H9 (cell line): ENCODE data around the gene RAG1. TPM values are rescaled to one million over a fixed set of nuclear protein-coding genes. Genes with fewer than 3 reads are reported as not detected.

Experiments used
- DNase-seq: peaks from one replicate; pipeline ENCODE4 v3.0.0-alpha.2; 2017
- H2AFZ ChIP-seq: one replicate; pipeline ENCODE4 v1.6.1; 2013; ENCODE audit warnings: mild to moderate bottlenecking, low read length, control low read depth, moderate library complexity
- H2AK5ac ChIP-seq: 2 replicates; pipeline ENCODE4 v1.6.1; 2013; ENCODE audit warnings: low read length, control low read depth, mixed read lengths; ENCODE audit not compliant: insufficient read length
- H2BK120ac ChIP-seq: one replicate; pipeline ENCODE4 v1.6.1; 2013; ENCODE audit warnings: low read depth, mild to moderate bottlenecking, low read length, control low read depth, inconsistent platforms; ENCODE audit not compliant: poor library complexity, severe bottlenecking
- H2BK12ac ChIP-seq: 2 replicates; pipeline ENCODE4 v1.6.1; 2013; ENCODE audit warnings: low read length, control low read depth, mixed read lengths, low read depth; ENCODE audit not compliant: insufficient read length
- H2BK15ac ChIP-seq: 2 replicates; pipeline ENCODE4 v1.6.1; 2013; ENCODE audit warnings: low read depth, low read length, control low read depth
- H2BK20ac ChIP-seq: one replicate; pipeline ENCODE4 v1.6.1; 2013; ENCODE audit warnings: low read depth, mild to moderate bottlenecking, low read length, control low read depth, inconsistent platforms; ENCODE audit not compliant: poor library complexity, severe bottlenecking
- H2BK5ac ChIP-seq: 2 replicates; pipeline ENCODE4 v1.6.1; 2013; ENCODE audit warnings: low read length, control low read depth, mixed read lengths; ENCODE audit not compliant: insufficient read length
- H3K14ac ChIP-seq: 2 replicates; pipeline ENCODE4 v1.6.1; 2013; ENCODE audit warnings: low read length, control low read depth; ENCODE audit not compliant: insufficient read depth
- H3K18ac ChIP-seq: 2 replicates; pipeline ENCODE4 v1.6.1; 2013; ENCODE audit warnings: low read depth, mild to moderate bottlenecking, mixed read lengths, low read length, control low read depth; ENCODE audit not compliant: insufficient read length
- H3K23ac ChIP-seq: 2 replicates; pipeline ENCODE4 v1.6.1; 2013; ENCODE audit warnings: low read length, control low read depth, mixed read lengths, low read depth; ENCODE audit not compliant: insufficient read length
- H3K23me2 ChIP-seq: 2 replicates; pipeline ENCODE4 v1.6.1; 2013; ENCODE audit warnings: low read depth, mild to moderate bottlenecking, mixed read lengths, low read length, control low read depth; ENCODE audit not compliant: insufficient read length, poor library complexity, severe bottlenecking
- H3K27ac ChIP-seq: 2 replicates; pipeline ENCODE4 v1.5.1; 2013; ENCODE audit warnings: low read length, control low read depth, mixed read lengths, low read depth; ENCODE audit not compliant: insufficient read length
- H3K27me3 ChIP-seq: 2 replicates; pipeline ENCODE4 v1.6.1; 2013; ENCODE audit warnings: low read length, control low read depth, inconsistent platforms; ENCODE audit not compliant: insufficient read depth
- H3K4ac ChIP-seq: 2 replicates; pipeline ENCODE4 v1.6.1; 2013; ENCODE audit warnings: low read depth, mild to moderate bottlenecking, control low read depth, inconsistent platforms, low read length, moderate library complexity
- H3K4me1 ChIP-seq: 2 replicates; pipeline ENCODE4 v1.6.1; 2013; ENCODE audit warnings: low read length, control low read depth, inconsistent platforms; ENCODE audit not compliant: insufficient read depth
- H3K4me2 ChIP-seq: 2 replicates; pipeline ENCODE4 v1.6.1; 2013; ENCODE audit warnings: low read length, control low read depth, mixed read lengths; ENCODE audit not compliant: insufficient read length, insufficient read depth
- H3K56ac ChIP-seq: 2 replicates; pipeline ENCODE4 v1.6.1; 2013; ENCODE audit warnings: low read depth, mild to moderate bottlenecking, mixed read lengths, low read length, control low read depth; ENCODE audit not compliant: insufficient read length
- H3K79me1 ChIP-seq: 2 replicates; pipeline ENCODE4 v1.6.1; 2013; ENCODE audit warnings: low read depth, mild to moderate bottlenecking, moderate library complexity, low read length, control low read depth, inconsistent platforms; ENCODE audit not compliant: insufficient read depth, poor library complexity, severe bottlenecking
- H3K79me2 ChIP-seq: 2 replicates; pipeline ENCODE4 v1.6.1; 2013; ENCODE audit warnings: low read length, control low read depth, inconsistent platforms; ENCODE audit not compliant: insufficient read depth
- H3K9ac ChIP-seq: 2 replicates; pipeline ENCODE4 v1.6.1; 2013; ENCODE audit warnings: low read length, control low read depth, mixed read lengths; ENCODE audit not compliant: insufficient read length; ENCODE audit errors: extremely low read depth
- H3K9me3 ChIP-seq: one replicate; pipeline ENCODE4 v1.6.1; 2013; ENCODE audit warnings: low read depth, low read length, inconsistent platforms; ENCODE audit not compliant: control insufficient read depth
- H3T11ph ChIP-seq: one replicate; pipeline ENCODE4 v1.6.1; 2013; ENCODE audit warnings: mild to moderate bottlenecking, low read length, control low read depth, inconsistent platforms
- H4K20me1 ChIP-seq: one replicate; pipeline ENCODE4 v1.6.1; 2013; ENCODE audit not compliant: control insufficient read depth, insufficient read length, insufficient read depth
- H4K5ac ChIP-seq: 2 replicates; pipeline ENCODE4 v1.6.1; 2013; ENCODE audit warnings: low read depth, mild to moderate bottlenecking, mixed read lengths, low read length, control low read depth; ENCODE audit not compliant: insufficient read length
- H4K8ac ChIP-seq: replicated peaks from 2 replicates; pipeline ENCODE4 v1.6.1; 2013; ENCODE audit warnings: low read length, control low read depth, mixed read lengths, low read depth; ENCODE audit not compliant: insufficient read length
- H4K91ac ChIP-seq: 2 replicates; pipeline ENCODE4 v1.6.1; 2013; ENCODE audit warnings: low read depth, mild to moderate bottlenecking, moderate library complexity, mixed read lengths, low read length, control low read depth; ENCODE audit not compliant: insufficient read length
- H3K27ac Mint-ChIP-seq, 3 experiments: 2 replicates in 2 of 3; 3 replicates in 1 of 3; pipeline ENCODE4 v1.8.0; 2020 to 2021; ENCODE audit warnings: mixed read lengths in 3 of 3, mild to moderate bottlenecking in 1 of 3, moderate library complexity in 1 of 3
- H3K27me3 Mint-ChIP-seq: 2 replicates; pipeline ENCODE4 v1.8.0; 2021; ENCODE audit warnings: low read depth, mild to moderate bottlenecking, moderate library complexity, mixed read lengths
- H3K36me3 Mint-ChIP-seq, 3 experiments: 2 replicates in 2 of 3; 3 replicates in 1 of 3; pipeline ENCODE4 v1.8.0; 2020 to 2021; ENCODE audit warnings: low read depth in 3 of 3, mixed read lengths in 3 of 3; ENCODE audit not compliant: insufficient read depth in 1 of 3
- H3K4me1 Mint-ChIP-seq, 2 experiments: 2 replicates each; pipeline ENCODE4 v1.8.0; 2020; ENCODE audit warnings: mixed read lengths in 2 of 2
- H3K4me3 Mint-ChIP-seq, 2 experiments: 2 replicates in 1 of 2; 3 replicates in 1 of 2; pipeline ENCODE4 v1.8.0; 2020 to 2021; ENCODE audit warnings: mild to moderate bottlenecking in 2 of 2, mixed read lengths in 2 of 2, moderate library complexity in 1 of 2
- H3K9me3 Mint-ChIP-seq, 2 experiments: 2 replicates in 1 of 2; 3 replicates in 1 of 2; pipeline ENCODE4 v1.8.0; 2020; ENCODE audit warnings: mild to moderate bottlenecking in 2 of 2, mixed read lengths in 2 of 2, moderate library complexity in 1 of 2
- WGBS: extraction: QIAGEN DNeasy Blood & Tissue Kit; methylation state at CpG from one replicate; pipeline ENCODE4 v1.1.7; 2013; ENCODE audit warnings: missing lambda C conversion rate, low lambda C conversion rate, mixed read lengths; ENCODE audit not compliant: insufficient read length; ENCODE audit errors: extremely low coverage; 5-methylcytosine and 5-hydroxymethylcytosine counted together
- total RNA-seq: library from RNA; stranded (reverse); gene quantifications from 2 replicates; pipeline ENCODE4 v1.2.1, GENCODE V29; 2021
- TF ChIP-seq, protein P1 (sequence below): fragments of 200-600 bp; sonication (generic); conservative IDR thresholded peaks from 3 replicates; pipeline ENCODE4 v1.8.0; 2021; ENCODE audit warnings: antibody characterized with exemption, mild to moderate bottlenecking

Gene RAG1
- total RNA-seq, 1 experiment from 2014 or later = 0.70 TPM

DNA sequence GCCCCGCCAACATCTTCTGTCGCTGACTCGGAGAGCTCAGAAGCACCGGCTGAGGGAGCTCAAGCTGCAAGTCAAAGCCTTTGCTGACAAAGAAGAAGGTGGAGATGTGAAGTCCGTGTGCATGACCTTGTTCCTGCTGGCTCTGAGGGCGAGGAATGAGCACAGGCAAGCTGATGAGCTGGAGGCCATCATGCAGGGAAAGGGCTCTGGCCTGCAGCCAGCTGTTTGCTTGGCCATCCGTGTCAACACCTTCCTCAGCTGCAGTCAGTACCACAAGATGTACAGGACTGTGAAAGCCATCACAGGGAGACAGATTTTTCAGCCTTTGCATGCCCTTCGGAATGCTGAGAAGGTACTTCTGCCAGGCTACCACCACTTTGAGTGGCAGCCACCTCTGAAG is 6.7 kb downstream of the RAG1 start:
- TF ChIP-seq, protein P1, sequence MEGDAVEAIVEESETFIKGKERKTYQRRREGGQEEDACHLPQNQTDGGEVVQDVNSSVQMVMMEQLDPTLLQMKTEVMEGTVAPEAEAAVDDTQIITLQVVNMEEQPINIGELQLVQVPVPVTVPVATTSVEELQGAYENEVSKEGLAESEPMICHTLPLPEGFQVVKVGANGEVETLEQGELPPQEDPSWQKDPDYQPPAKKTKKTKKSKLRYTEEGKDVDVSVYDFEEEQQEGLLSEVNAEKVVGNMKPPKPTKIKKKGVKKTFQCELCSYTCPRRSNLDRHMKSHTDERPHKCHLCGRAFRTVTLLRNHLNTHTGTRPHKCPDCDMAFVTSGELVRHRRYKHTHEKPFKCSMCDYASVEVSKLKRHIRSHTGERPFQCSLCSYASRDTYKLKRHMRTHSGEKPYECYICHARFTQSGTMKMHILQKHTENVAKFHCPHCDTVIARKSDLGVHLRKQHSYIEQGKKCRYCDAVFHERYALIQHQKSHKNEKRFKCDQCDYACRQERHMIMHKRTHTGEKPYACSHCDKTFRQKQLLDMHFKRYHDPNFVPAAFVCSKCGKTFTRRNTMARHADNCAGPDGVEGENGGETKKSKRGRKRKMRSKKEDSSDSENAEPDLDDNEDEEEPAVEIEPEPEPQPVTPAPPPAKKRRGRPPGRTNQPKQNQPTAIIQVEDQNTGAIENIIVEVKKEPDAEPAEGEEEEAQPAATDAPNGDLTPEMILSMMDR = no peak
- H2BK15ac ChIP-seq = no peak overlapping the region
- peaks cover 4 to 7% of the 10 kb centered on the region in 2 experiments; a peak in 4 of 5 replicates for H3K9me3 Mint-ChIP-seq
- no peak overlapping the region for H2BK120ac ChIP-seq
- H3K9me3 ChIP-seq = no peaks in the 10 kb centered on the region
- no peaks in the 10 kb centered on the region for H3K23me2 ChIP-seq
- H4K8ac ChIP-seq = no peak overlapping the region
- no peak overlapping the region for H3K27ac ChIP-seq
- DNase-seq = no peak
- H3K23ac ChIP-seq = no peak overlapping the region
- no peaks in the 10 kb centered on the region for H3K27me3 ChIP-seq
- H3K56ac ChIP-seq = no peak overlapping the region
- peaks cover 25% of the 10 kb centered on the region for H3K27me3 Mint-ChIP-seq
- H2AK5ac ChIP-seq = no peak overlapping the region
- H3K27ac Mint-ChIP-seq = no peak overlapping the region
- no peak overlapping the region for H3K4ac ChIP-seq
- H4K20me1 ChIP-seq = no peaks in the 10 kb centered on the region
- no CpG with 5 or more reads among the region's 8 CpGs for WGBS
- no peaks in the 10 kb centered on the region for H3K79me1 ChIP-seq
- H3K36me3 Mint-ChIP-seq = no peaks in the 10 kb centered on the region
- H3K4me1 Mint-ChIP-seq = no peaks in the 10 kb centered on the region
- H3K4me2 ChIP-seq = no peak overlapping the region
- H4K5ac ChIP-seq = no peak overlapping the region
- H3T11ph ChIP-seq = no peak overlapping the region
- no peak overlapping the region for H3K18ac ChIP-seq
- no peak overlapping the region for H2BK20ac ChIP-seq
- H4K91ac ChIP-seq = no peak overlapping the region
- no peak overlapping the region for H2AFZ ChIP-seq
- H3K79me2 ChIP-seq = no peaks in the 10 kb centered on the region
- no peak overlapping the region for H3K14ac ChIP-seq
- H2BK5ac ChIP-seq = no peak overlapping the region
- no peak overlapping the region for H3K9ac ChIP-seq
- H3K4me1 ChIP-seq = no peaks in the 10 kb centered on the region
- no peak overlapping the region for H3K4me3 Mint-ChIP-seq
- no peak overlapping the region for H2BK12ac ChIP-seq
